ENCODE results near the gene ICAM2.

The ICAM2 gene

DNA sequence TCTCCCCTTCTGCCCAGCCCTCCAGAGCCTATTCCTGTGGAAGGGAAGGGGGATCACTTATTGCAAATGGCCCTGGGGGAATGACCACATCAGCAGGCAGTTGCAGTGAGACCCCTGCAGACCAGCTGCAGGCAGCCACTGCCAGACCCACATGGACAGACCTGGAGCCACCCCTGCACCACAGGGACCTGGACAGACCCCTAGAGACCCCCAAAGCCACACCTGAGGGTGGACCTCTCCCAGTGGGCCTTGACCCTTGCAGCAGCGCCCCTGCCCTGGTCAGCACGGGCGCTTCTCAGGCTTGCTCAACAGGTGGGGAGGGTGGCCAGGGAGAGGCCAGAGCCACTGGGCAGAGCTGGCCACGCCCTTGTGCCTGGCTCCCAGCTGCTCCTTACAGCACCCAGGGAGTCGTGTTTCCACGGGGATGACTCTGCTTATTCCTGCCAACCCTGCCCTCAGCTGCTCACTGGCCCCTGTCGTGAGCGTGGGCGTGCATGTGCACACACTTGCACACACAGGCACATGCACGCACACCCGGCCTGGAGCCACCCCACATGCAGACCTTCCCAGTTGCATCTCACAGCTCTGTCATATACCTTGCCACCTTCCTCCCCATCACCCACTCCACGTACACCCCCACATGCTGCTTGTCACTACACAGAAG lies 46.4 kb downstream of the ICAM2 start:
- DNase-seq: no peak

DNA sequence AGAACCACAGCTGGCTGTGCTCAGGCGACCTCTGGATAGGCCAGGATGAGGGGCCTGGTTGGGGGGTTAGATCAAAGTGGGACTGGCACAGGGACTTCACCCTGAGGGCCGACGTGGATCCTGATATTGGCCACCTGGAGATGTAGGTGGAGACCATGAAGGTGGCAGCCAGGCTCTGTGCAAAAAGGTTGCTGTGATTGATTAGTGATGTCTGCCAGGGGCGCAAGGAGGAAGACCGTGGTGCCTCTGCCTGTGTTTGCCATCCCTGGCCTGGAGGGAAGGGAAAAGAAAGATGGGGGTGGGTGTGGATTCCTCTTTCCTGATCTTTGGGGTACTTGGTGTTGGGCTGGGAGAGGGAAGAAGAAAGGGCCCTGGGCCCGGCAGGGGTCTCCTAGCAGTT lies 47.2 kb downstream of the ICAM2 start:
- no peak for DNase-seq

DNA sequence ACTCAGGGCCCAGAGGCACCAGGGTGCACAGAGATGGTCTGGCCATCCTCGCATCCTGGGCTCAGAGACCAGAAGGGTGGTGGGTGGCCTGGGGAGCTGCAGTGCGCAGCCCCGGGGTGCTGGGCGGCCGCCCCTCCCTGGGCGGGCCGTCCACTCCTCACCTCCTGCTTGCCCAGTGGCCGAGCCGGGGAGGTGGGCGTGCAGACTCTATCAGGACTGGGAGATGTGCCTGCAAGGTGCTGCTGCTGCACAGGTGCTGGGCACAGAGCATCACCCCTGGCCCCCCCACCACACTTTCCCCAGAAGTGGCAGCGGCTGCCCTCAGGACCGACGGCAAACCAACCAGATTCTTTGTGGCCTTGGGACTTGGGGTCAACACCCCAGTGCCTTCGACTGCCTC lies 47.6 kb downstream of the ICAM2 start, which contains the start of gene SCN4A:
Gene SCN4A, minus strand, starts transcription at position 123 of the 400 bp plus-strand sequence. Its CDS starts 77 bp downstream, at position 46.
- no peak for DNase-seq

DNA sequence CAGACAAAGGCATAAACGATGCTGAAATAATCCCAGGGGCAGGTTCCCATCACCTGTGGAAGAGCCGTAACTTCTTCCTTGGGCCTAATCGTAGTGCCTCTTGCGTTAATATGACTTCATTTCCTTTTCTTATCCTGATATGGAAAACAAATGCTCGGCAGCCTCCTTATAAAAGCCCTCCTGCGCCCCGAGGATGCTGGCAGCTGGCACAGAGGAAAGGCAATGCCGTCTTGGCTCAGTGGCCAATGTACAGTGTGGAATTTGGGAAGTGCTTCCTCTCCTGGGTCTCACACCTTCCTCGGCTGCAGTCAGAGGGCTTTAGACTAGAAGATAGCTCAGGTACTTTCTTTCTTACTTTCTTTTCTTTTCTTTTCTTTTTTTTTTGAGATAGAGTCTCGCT lies 51.2 kb downstream of the ICAM2 start:
- DNase-seq: no peak

DNA sequence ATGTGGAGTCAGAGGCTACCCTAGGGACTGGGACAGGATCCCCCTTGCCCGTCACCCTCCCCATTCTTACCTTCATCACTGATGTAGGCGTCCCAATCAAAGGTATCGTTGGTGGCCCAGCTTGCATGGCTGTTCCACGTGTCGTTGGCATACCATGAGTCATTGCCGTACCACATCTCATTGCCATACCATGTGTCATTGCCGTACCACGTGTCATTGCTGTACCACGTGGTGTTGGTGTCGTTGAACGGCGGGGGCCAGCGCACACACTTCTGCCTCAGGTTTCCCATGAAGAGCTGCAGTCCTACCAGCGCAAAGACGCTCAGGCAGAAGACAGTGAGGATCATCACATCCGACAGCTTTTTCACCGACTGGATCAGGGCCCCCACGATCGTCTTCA lies 52.5 kb downstream of the ICAM2 start:
- peak; percentile 30 for DNase-seq

DNA sequence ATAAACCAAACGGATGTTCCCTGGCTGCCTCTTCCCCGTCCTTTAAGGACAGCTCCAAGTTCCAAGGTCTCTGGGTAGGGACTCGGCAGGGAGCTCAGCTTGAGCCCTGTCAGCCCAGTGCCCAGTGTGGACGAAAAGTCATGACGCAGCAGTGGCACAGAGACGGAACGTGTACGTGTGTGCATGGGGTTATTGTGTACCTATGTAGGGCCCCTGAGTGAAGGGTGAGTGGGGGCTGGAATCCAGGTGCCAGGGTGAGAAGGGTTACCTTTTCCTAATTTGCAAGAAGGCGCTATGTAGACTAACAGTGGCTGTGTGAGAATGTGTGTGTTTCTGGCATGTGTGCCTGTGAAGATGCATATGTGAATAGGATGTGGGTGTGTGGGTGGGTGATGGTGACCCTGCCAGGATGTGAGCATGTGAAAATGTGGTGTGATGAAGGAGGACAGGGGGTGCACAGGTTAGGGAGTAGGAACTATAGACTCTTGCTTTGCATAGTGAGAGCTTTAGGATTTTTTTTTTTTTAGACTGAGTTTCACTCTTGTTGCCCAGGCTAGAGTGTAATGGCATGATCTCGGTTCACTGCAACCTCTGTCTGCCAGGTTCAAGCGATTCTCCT lies 53.7 kb downstream of the ICAM2 start:
- peak; percentile 10 for DNase-seq

DNA sequence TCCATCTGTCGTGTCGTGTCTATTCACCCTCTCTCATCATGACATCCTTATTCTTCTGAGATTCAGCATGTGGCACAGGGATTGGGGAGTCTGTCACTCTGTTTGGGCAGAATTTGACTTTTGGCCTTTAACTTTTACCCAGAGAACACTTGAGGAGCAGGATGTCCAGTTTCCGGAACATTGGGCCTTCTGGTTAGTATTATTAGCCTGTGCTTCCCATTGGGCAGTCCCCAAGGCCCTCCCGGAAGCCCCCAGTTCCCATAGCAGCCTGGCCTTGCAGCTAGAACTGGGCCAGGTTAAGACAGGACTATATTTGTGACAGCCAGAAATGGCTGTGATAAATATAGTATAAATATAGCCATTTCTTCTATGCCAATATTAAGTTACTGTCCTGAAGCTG lies 57.3 kb downstream of the ICAM2 start:
- no peak for DNase-seq

DNA sequence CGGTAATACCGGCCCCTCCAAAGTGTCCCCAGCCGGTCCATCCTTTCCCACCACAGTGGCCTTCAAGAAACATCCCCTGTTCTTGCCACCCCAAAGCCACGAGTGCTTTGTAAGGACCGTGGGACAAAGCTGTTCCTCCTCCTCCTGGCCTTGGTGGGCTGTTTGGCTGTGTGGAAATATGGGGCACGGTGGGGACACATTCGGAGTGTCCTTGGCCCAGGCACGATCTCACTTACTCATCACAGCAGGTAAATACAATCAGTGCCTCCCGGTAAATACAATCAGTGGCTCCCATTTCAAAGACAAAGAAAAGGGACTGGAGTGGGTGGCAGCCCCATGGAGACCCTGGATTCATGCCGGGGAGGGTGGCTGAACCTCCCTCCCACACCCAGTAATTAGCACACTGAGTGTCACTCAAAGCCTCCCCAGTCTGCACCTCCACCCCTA lies 58.1 kb downstream of the ICAM2 start:
- no peak for DNase-seq

DNA sequence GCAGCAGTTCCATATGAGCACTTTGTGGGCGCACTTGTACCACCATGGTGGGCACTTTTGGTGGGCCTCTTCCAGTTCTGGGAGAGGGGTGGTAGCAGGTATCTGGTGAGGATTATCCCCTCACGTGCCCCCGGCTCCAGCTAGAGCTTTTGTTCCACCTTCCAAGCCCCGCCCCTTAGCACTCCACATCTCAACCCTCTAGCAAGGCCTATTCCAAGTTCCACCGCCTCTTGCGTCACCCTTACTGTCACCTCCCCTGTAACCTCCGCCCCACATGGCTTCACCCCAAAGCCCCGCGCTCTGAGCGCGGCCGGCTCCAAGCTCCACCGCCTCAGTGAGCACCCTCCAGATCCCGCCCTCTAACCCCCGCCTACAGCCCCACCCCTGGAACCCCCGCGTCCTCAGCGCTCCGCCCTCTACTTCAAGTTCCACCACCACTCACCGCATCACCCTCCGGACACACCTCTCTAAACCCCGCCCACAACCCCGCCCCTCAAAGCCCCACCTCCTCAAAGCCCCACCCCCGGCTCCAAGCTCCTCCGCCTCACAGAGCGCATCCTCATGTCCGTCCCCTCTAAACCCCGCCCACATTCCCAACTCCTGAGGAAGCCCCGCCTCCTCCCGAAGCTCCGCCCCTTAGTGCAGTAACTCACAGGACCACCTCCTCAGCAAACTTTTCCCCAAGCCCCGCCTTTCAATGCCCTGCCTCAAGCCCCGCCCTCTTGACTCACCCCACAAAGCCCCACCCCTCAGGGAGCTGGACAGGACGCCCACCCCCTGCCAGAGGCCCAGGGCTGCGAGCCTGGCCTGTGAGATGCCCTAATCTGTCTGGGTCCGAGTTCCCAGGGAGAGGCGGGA lies 58.8 kb downstream of the ICAM2 start:
- DNase-seq: peak; percentile 26

DNA sequence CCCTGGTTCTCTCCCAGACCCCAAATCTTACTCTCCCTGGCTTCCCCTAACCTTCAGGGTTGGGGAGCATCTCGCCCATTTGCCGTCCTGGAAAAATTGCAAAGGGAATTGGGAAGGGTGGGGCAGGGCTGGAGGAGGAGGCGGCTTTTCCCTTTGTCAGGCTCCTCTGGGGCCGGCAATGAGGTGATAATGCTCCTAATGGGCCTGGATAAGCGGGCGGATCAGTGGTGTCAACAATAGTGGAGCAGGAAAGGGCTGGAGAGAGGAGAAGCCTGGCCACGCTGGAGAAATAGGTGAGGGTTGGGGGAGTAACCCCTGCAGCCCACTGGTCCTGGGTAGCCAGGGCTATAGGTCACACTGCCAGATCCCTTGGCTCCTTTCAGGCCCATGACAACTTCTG lies 60.0 kb downstream of the ICAM2 start:
- no peak for DNase-seq

DNA sequence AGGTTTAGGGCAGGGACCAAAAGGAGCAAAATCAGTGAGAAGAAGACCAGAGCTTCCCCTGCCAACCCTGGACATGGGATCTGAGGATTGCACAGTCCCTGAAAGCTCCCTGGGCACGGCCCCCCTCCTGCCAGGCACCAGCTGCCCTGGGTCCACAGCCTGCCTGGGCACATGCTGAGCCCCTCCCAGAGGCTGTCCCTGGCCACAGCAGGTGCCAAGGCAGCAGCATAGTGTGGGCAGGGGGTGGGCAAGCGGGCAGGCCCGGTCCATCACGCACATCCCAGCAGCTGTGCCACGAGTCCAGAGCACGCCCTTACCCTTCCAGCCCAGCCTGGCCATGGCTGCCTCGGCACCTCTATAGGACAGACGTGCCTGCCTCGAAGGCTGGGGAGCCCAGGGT lies 60.4 kb downstream of the ICAM2 start:
- no peak for DNase-seq

DNA sequence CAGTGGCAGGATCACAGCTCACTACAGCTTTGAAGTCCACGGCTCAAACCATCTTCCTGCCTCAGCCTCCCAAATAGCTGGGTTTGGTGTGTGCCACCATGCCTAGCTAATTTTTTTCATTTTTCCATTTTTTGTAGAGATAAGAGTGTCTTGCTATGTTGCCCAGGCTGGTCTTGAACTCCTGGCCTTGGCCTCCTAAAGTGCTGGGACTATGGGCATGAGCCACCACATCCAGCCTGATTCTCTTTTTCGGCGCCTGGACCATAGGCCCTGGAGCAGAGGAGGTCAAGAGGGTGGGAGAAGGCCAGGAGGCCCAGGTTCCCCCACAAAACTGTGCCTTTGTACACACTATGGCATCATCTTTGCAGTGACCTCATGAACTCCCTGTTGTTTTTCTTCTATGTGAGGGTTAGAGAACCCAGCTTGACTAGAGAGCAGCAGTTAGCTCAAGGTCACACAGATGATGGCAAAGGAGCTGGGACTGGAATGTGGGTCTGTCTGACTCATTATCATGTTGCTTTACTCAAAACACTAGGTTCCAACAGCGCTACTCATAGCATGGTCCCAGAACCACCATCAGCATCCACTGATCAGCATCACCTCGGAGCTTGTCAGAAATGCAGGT lies 64.0 kb downstream of the ICAM2 start:
- DNase-seq: no peak

DNA sequence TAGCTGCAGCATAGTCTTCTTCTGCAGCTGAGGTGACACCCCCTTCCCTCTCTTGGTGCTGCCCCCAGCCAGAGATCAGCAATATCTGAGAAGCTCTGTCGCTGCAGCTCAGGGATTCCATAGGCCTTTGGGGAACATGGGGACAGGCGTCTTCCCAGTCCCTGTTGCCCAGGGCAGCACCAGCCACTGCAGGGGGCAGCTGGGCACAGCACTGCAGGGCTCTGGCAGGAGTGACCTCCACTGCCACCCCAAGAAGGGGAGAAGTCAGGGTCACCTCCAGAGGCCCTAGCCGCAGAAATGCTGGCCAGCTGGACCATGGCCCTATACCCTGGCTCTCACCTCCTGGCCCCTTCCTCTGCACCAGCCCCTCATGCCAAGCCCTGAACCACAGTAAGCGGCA lies 64.6 kb downstream of the ICAM2 start:
- no peak for DNase-seq

DNA sequence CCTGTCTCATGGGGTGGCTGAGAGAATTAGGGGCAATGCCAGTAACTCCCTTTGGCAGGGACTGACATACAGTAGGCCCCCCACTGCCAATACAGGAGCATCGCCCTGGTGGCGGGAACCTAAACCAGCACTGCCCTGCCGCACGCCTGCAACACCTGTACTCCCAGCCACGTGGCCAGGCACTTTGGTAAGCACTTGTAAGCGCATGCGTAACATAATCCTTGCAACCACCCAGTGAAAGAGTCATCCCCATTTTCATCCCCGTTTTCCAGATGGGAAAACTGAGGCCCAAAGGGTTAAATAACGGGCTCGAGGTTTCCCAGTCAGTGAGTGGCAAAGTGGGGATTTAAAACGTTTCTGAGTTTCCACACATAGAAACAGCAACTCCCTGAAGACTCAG lies 65.2 kb downstream of the ICAM2 start:
- no peak for DNase-seq

DNA sequence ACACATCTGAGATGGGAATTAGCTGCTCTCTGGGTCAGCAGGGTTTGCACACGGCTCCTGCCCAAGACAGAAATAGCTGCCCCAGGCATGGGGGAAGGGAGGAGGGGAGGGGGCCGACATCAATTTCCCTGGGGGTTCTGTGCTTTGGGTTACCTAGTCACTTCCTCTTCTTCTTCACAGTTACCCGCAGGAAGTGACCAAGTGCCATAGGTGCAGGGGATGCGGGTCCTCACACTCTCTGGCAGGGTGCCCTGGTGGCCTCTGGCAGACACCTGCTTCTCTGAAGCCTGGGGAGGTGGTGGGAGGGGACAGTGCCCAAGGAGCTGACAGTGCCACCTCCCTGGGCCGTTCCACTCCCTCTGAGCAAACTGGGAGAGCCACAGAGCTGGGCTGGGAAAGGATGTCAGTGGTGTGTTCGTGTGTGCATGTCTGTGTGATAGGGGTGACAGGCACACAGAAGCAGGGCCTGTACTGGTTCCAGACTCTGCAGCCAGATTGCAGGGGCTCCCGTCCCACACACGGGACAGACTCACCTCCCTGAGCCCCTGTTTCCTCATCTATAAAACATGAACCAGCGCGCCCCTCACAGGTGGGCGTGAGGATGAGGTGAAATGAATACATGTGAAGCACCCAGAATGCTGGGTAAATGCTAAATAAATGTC lies 65.9 kb downstream of the ICAM2 start:
- no peak for DNase-seq
